Epithelial cell of proximal tubule (primary cell): Measurements from ENCODE around the gene C9orf50. TPM values are rescaled to one million over a fixed set of nuclear protein-coding genes. Genes with fewer than 3 reads are reported as not detected.
"Not testable (repeated sequence)": the region's sequence is repeated elsewhere in the genome, so short reads cannot be mapped to it uniquely, and the experiment has no call there.

Experiments used
- DNase-seq: peaks from one replicate; pipeline ENCODE4 v3.0.0-alpha.2; 2011; ENCODE audit warnings: low read depth
- H3K4me3 ChIP-seq: 2 replicates; pipeline ENCODE4 v1.5.1; 2011; ENCODE audit warnings: low read depth, mild to moderate bottlenecking, low read length
- total RNA-seq: library from RNA; depleted of rRNA; stranded (reverse); fragments of >200 nt; gene quantifications from 2 replicates; pipeline ENCODE4 v1.2.3, GENCODE V29; 2015
- TF ChIP-seq, protein P1 (sequence below): conservative IDR thresholded peaks from 2 replicates; pipeline ENCODE4 v1.5.1; 2012; ENCODE audit warnings: low read depth, mild to moderate bottlenecking, low read length

C9orf50 gene
- total RNA-seq, 1 donor from 2014 or later = 0.69 TPM

DNA sequence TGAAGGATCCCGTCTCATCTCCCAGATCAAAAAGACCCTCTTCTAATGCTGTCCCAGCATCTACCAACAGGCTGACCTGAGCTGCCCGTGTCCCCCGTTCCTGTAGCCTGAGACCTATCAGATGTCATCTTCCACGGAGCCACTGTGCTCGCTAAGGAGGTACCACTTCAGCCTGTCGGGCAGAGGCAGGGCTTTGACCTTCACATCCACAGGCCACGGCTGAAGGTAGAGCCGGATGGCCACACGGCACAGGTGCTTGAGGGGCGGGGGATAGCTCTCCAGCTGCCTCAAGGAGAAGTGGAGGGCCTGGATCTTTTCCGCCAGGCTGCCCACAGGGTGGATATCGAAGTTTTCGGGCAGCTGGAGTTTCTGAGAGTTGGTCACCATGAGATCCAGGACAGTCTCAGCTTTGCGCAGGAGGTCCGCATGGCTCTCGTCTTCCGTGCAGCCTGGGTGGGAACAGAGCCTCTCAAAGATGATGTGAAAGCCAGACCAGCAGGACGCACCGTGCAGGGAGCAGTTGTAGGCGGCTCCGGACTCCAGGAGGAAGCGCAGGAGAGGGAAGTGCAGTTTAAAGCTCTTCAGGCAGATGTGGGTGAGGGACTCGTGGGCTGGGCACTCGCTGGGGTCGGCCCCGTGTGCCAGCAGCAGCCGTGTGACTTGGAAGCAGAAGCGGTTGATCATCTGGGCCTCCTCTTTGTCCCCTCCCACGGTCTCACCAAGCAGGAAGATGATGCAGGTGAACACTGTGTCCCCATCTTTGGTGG, 17.0 kb upstream of the C9orf50 start:
- TF ChIP-seq, protein P1, sequence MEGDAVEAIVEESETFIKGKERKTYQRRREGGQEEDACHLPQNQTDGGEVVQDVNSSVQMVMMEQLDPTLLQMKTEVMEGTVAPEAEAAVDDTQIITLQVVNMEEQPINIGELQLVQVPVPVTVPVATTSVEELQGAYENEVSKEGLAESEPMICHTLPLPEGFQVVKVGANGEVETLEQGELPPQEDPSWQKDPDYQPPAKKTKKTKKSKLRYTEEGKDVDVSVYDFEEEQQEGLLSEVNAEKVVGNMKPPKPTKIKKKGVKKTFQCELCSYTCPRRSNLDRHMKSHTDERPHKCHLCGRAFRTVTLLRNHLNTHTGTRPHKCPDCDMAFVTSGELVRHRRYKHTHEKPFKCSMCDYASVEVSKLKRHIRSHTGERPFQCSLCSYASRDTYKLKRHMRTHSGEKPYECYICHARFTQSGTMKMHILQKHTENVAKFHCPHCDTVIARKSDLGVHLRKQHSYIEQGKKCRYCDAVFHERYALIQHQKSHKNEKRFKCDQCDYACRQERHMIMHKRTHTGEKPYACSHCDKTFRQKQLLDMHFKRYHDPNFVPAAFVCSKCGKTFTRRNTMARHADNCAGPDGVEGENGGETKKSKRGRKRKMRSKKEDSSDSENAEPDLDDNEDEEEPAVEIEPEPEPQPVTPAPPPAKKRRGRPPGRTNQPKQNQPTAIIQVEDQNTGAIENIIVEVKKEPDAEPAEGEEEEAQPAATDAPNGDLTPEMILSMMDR = no peak
- no peak overlapping the region for H3K4me3 ChIP-seq
- DNase-seq = no peak

DNA sequence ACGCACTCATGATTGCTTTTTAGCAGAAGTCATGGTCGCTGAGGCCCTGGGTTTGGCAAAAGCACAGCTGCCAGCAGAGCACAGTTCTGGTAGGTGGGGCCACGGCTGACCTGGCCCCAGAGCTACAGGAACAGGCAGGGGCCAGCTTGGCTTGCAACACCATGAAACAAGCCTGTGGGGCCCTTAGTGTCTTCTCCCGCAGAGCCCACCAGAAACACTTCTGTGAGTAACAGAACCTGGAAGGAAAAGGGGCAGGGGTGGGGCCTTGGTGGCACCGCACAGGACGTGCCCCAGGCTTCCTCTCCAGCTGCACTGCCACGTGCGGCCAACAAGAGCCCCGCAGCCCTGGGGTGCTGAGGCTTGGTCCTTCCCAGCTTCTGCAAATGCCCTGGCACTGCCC, 16.2 kb upstream of the C9orf50 start:
- no peak for DNase-seq
- no peak overlapping the region for H3K4me3 ChIP-seq
- TF ChIP-seq, protein P1 = no peak

DNA sequence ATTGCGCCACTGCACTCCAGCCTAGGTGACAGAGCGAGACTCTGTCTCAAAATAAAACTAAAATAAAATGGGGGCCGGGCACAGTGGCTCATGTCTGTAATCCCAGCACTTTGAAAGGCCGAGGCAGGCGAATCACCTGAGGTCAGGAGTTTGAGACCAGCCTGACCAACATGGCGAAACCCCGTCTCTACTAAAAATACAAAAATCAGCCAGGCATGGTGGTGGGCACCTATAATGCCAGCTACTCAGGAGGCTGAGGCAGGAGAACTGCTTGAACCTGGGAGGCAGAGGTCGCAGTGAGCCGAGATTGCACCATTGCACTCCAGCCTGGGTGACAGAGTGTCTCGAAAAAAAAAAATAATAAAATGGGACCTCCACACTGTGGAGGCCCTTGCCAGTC, 15.4 kb upstream of the C9orf50 start:
- not testable (repeated sequence) for DNase-seq, H3K4me3 ChIP-seq

DNA sequence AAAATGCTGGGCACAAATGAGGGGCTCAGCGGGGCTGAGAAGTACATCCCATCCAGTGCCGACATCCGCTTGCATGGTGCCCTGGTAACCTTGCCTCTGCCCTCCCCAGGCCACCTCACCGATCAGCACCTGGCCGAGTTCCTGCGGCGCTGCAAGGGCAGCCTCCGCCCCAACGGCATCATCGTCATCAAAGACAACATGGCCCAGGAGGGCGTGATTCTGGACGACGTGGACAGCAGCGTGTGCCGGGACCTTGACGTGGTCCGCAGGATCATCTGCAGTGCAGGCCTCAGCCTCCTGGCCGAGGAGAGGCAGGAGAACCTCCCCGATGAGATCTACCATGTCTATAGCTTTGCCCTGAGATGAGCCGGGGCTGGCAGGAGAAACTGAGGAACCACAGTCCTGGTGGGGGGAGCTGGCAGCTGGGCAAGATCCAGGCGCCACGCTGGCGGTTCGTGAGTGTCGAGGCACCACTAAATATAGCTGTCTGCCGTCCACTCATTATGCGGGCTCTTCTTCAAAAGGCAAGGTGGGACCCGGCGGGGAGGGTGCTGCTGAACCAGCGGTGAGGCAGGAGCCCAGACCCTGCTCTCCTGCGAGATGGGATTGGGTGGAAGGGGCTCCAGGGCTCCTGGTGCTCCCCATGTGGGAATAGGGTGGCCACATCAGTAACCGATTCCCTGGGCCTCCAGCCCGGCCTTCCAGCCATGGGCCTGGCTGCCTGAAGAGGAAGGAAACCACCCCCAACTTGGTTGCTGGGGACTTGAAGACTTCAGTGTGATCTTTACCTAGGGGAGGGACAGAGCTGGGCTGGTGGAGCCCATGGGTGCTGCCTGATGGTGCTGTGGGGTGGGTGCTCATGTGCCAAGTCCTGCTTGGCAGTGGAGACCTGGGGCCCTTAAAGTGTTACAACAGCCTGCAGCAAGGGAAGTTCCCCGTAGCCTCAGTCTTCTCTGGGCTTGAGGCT, 14.5 kb upstream of the C9orf50 start:
- TF ChIP-seq, protein P1 = no peak
- DNase-seq = no peak

DNA sequence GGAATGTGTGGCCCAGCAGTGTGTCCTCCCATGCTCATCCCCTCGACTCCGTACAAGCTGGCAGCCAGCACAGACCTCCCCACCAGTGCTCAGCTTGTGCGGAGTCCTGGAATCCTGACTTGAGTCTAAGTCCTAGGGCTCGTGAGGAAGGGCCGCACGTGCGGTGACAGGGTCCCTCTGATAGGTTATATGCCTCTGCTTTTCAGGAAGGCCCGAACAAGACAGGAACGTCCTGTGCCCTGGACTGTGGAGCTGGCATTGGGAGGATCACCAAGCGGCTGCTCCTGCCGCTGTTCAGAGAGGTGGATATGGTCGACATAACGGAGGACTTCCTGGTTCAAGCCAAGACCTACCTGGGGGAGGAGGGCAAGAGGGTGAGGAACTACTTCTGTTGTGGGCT, 12.9 kb upstream of the C9orf50 start:
- DNase-seq = no peak
- H3K4me3 ChIP-seq = no peak overlapping the region
- TF ChIP-seq, protein P1 = no peak

More for the DNA sequence above, 14.5 kb upstream of the C9orf50 start:
- H3K4me3 ChIP-seq = no peak overlapping the region

DNA sequence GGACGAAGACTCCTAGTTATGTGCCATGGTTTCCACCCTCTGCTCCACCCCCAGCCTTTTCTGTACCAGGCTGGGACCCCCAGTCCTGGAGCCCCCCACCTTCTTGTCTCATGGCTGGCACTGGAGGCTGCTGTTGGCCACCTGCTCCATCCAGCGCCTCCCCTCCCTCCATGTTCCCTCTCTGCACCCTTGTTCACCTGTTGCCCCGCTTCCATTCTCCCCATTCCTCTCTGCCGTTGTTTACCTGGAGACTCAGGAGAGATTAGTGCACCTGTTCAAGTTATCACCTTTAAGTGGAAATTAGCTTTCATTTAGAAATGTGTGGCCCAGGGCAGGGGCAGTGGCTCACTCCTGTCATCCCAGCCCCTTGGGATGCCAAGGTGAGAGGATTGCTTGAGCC, 12.3 kb upstream of the C9orf50 start:
- no peak for DNase-seq
- no peak overlapping the region for H3K4me3 ChIP-seq
- TF ChIP-seq, protein P1 = no peak

DNA sequence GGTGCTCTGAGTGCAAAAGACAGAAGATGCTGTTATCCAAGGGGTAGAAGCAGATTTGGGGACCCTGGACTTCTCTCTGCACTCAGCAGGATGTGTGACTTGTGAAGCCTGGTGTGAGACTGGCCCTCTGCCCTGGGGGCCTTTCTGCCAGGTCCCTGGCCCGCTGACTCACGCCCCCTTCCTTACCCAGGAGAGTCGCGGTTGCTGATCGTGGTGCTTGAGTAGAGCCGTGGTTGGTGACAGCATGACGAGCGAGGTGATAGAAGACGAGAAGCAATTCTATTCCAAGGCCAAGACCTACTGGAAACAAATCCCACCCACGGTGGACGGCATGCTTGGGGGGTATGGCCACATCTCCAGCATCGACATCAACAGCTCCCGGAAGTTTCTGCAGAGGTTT, 11.6 kb upstream of the C9orf50 start:
- DNase-seq = no peak
- TF ChIP-seq, protein P1 = no peak
- no peak overlapping the region for H3K4me3 ChIP-seq
